Fibroblast of upper back skin (primary cell): ENCODE measurements around the gene HRAS.

Experiments
- DNase-seq: peaks from one replicate; pipeline ENCODE4 v3.0.0-alpha.2; 2013

HRAS gene

GRCh38 chr11:567011-567628 is 31.7 kb upstream of the HRAS start:
- DNase-seq = no peak

- no peak for DNase-seq
These were observed 30.6 kb upstream of the HRAS start for GRCh38 chr11:565921-566509.

- no peak for DNase-seq
These were observed 28.6 kb upstream of the HRAS start for GRCh38 chr11:563812-564578.

- DNase-seq = no peak
These were observed 27.9 kb upstream of the HRAS start for GRCh38 chr11:563066-563811.

DNA sequence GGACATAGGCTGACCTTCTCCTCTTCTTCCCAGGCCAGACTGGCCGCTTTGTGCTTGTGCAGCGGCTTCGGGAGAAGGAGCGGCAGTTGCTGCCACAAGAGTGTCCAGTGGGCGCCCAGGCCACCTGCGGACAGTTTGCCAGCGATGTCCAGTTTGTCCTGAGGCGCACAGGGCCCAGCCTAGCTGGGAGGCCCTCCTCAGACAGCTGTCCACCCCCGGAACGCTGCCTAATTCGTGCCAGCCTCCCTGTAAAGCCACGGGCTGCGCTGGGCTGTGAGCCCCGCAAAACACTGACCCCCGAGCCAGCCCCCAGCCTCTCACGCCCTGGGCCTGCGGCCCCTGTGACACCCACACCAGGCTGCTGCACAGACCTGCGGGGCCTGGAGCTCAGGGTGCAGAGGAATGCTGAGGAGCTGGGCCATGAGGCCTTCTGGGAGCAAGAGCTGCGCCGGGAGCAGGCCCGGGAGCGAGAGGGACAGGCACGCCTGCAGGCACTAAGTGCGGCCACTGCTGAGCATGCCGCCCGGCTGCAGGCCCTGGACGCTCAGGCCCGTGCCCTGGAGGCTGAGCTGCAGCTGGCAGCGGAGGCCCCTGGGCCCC is 26.8 kb upstream of the HRAS start:
- DNase-seq = no peak

DNA sequence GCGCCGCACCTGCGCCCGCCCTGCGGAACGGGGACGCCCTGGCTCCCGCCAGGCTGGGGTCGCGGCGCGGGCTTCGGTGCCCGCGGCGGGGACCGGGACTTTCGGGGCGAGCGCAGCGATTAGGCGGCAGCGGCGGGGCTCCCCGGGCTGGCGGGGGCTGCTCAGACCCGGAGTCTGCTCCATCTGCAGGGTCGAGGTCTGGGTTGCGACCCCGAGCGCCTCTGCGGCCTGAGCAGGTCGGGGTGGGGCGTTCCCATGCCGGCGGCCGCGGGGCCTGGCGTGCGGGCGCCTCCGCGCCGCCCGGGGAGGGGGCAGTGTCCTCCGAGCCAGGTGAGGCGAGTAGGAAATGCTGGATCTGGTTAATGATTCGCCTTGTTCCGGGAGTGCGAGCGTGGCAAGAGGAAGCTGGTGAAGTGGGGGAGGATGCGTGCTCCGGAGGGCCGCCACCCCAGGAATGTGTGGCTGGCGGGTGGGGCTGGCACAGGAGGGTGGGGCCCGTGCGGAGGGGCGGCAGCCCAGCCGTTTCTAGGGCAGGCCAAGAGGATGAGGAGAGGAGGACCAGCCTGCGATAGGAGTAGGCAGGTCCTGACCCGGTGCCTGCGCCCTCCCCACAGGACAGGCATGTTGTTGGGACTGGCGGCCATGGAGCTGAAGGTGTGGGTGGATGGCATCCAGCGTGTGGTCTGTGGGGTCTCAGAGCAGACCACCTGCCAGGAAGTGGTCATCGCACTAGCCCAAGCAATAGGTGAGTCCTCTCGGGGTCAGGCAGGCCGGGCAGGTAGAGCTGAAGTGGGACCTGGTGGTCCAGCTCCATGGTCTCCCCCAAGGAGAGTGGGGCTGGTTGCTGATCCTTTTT is 26.0 kb upstream of the HRAS start:
- DNase-seq = no peak

DNA sequence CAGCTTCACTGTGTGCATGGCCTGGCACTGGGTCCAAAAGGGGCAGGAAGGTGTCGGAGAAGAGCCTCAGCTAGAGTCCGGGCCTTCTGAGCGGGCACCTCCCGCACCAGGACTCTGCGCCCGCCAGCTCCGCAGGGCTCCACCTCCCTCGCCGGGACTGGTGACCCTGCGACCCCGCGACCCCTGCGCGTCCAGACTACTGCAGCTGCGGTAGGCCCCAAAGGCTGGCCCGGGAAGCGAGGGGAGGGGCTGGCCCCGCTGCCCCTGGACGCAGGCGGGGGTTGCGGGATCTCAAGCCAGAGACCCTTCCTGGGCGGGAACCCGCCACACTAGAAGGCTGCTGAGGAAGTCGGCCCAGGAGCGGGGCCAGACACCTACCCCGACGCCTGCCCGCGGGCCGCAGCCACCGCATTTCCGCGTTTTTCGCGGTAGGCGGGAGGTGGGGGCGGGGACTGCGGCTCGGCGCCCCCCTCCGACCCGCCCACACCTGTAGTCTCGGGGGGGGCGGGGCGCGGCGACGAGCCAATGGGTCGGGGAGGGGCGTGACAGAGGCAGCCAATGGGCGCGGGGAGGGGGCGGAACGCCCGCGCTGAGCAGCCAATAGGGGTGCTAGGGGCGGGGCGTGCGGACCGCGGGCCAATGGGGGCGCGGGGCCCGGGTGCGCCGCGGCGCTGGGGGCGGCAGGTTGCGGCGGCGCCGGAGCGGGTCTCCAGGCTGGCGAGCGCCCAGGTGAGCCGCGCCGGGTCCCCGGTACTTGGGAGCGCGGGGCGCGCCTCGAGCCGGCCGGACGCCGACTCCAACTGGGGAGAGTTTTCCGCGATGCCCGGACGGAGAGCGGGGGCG is 25.1 kb upstream of the HRAS start, which contains the start of the genes LMNTD2 and RASSF7:
TSS of gene LMNTD2 (minus strand) at position 434 of the 843 bp plus-strand sequence. CDS start at position 412, 22 bp downstream.
TSS of gene RASSF7 (plus strand) at position 666 of the 843 bp plus-strand sequence. CDS start 799 bp downstream, outside the sequence.
- peak; percentile 78 for DNase-seq

DNA sequence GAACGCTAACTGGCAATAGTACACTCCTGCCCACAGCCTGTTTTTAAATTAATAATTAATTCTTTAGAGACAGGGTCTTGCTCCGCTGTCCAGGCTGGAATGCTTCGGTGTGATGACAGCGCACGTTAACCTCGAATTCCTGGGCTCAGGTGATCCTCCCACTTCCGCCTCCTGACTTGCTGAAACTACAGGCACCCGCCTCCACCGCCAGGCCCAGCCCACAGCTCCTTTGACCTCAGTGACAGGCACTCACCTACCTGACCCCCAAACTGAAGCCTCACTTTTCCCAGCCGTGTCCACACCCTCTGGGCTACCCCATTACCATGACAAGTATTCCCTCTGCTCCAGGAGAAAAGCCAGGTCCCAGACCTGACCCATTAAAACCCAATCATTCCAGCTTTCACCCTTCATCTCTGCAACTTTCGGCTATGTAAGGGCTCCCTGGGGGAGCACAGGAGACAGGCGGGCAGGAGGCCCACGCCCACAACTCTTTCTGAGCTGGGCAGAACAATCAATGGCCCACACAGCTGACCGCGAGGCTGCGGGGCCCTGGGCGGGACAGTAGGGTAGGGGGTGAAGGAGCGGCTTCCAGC is 24.4 kb upstream of the HRAS start:
- no peak for DNase-seq

DNA sequence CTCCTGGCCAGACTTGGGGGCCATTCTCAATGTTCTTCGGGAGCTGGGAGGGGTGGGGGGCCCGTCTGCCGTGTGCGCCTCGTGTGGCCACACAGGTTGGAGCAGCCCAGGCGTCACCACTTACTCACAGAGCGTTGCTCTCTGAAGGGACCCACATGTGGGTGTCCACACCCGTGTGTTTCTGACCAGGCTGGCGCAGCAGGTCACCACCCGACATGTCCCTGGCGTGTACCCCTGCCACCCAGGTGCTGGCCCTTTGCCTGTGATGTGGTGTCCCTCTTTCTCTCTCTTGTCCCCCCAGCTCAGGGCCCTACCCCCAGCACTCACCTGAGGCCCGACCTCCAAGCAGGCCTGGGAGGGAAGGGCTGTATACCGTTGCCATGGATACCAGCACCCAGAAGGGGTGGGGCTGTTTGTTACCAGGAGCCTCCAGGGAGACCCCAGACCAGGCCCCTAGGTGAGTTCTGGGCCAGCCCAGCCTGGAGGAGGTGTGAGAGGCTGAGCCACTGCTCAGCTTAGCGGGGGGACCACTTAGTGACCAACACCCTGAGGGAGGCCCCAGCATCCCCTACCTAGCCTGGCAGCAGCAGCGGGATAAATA is 23.7 kb upstream of the HRAS start:
- DNase-seq = no peak

DNA sequence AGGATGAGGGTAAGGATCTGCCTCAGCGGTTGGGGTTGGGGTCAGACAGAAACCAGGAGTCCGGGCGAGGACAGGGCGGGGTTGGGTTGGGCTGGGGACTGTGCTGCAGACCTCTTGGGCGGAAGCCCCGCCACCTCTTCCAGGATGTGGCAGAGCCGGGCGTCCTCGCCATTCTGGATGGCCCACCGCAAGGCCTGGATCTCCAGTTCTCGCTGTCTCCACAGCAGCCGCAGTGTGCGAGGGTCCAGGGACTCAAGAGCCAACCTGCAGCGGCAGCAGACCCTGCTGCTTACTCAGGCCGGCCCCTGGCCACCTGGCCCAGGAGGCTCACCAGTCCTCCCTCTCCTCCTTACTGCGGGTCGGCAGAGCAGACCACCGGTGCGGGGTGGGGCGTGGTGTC is 23.1 kb upstream of the HRAS start:
- no peak for DNase-seq

DNA sequence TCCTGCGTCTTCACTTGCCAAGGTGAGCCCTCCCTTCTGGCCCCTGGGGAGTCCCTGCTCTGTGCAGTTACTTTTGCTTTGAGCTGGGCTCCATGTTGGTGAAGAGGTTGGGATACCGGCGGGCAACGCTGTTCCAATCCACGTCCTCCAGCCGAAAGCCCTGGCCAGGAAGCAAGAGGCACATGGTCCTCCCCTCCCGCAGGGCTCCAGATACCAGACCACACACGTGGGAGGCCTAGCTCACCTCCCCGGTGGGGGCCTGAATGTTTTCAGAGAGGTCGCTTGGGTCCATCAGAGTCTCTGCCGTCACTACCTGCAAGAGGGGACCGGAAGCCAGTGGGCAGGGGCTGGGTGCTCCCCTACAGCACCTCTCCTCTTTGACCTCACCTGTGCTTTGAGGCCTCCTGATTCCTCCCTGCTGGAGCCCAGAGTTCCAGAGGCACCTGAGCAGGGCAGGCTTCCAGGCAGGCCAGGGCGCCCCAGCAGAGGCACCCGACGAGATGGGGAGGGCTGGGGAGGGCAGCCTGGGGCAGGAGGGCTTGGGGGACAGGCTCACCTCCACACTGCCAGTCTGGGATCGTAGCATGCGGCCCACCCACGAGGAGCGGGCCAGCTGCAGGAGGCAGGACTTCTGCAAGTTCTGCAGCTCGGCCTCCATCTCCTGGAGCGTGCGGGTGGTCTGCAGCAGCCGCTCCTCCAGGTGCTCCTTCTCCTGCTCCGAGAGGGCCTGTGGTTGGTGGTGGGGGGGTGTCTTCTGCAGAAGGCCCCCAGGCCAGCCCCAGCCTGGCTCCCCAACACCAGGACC is 22.2 kb upstream of the HRAS start:
- no peak for DNase-seq

DNA sequence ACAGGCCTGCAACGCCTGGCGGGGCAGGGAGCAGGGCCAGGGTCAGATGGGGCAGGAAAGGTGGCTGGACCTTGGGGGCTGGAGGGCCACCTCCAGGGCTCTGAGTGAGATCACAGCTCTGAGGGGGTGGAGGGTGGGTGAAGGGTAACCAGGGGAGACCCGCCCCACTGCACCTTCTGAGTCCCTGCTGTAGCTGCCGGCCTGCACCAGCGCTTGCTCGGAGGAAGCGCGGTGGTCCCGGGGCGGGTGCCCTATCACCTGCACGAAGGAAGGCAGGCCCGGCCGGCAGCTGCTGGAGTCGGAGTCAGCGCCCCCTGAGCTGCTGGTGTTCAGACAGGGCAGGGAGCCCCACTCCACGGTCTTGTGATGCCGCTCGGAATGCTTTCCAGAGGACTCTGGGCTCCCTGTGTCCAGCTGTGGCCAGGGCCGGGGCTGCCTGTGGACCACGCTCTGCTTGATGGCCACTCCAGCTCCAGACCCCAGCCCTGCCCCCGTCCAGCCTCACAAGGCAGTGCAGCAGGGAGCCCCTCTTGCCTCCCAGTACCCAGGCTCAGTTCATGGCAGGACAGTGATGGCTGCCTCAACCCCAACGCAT is 21.4 kb upstream of the HRAS start:
- DNase-seq = no peak

DNA sequence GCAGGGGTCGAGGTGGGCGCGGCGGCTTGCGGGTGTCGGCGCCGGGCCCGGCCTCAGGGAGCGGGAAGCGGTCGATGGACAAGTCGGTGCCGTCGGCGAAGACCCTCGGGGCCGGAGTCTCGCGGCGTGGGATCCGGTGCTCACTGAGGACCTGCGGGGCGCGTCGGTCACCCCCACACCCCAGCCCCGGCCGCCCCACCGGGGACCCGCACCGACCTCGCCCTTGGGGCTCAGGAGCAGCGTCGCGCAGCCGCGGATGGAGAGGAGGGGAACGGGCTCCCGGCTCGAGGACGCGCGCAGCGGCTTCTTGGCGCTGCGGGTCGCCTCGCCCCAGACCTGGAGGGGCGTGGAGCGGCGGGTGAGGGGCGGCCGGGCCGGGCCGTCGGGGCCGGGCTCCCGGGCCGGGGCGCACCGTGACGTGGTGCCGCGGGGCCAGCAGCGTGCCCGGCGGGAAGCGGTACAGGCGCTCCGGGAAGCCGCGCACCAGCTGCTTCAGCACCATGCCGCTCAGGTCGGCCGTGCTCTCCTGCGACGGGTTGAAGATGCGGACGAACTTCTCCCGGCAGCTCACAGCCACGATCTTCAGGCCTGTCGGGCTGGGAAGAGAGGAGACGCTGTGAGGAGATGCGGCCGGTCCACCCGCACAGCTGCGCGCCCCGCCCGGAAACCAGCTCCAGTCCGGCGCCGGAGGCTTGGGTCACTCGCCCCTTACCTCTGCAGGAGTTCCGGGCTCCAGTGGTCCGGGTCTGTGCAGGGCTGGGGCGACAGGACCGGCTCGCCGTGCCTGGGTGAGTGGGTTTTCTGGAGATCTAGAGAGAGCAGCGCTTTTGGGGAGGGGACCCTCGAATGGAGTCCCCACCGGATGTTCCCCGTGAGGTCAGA is 20.6 kb upstream of the HRAS start:
- no peak for DNase-seq

DNA sequence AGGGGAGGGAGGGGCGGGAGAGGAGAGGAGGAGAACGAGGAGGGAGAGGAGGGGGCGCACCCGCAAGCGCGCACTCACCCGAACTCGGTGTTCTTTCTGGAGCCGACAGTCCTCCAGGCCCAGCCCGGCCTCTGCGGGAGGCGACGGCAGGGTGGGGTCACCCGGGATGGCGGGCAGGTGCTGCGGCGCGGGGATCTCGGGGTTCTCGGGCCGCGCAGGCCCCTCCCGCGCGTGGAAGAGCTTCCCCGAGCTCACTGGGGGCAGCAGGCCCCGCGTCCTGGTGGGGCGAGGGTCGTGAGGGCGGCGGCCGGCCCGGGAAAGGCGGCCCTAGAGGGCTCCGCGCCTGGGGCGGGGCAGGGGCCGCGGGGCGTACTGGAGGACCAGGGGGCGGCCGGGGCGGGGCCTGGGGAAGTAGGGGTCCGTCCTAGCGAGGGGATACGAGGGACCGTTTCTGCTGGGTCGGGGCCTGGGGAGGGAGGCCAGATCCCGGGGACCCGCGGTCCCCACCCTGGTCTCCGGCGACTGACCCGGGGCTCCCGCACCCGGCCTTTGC is 19.9 kb upstream of the HRAS start:
- DNase-seq = no peak

- peak; percentile 31 for DNase-seq
These were observed 19.3 kb upstream of the HRAS start for GRCh38 chr11:554428-555226.

GRCh38 chr11:553988-554340 is 18.6 kb upstream of the HRAS start:
- DNase-seq = no peak
